Fibroblast of the aortic adventitia (primary cell): ENCODE data around the gene FIGN. TPM values are rescaled to one million over a fixed set of nuclear protein-coding genes. Genes with fewer than 3 reads are reported as not detected.

ENCODE experiments used
- DNase-seq: peaks from one replicate; pipeline ENCODE4 v3.0.0-alpha.2; 2010; ENCODE audit warnings: low read depth
- H3K4me3 ChIP-seq: 2 replicates; pipeline ENCODE4 v1.5.1; 2011; ENCODE audit warnings: low read depth, mild to moderate bottlenecking, control low read depth, low read length, moderate library complexity
- CTCF ChIP-seq: IDR thresholded peaks from 2 replicates; pipeline ENCODE4 v1.5.1; 2011; ENCODE audit warnings: mild to moderate bottlenecking, low read length, control low read depth, inconsistent platforms; ENCODE audit not compliant: insufficient read depth
- total RNA-seq: library from RNA; depleted of rRNA; stranded (reverse); fragments of >200 nt; gene quantifications from 2 replicates; pipeline ENCODE4 v1.2.3, GENCODE V29; 2012; ENCODE audit warnings: low replicate concordance

Gene FIGN
- total RNA-seq, 1 donor, result 4.1 TPM

DNA sequence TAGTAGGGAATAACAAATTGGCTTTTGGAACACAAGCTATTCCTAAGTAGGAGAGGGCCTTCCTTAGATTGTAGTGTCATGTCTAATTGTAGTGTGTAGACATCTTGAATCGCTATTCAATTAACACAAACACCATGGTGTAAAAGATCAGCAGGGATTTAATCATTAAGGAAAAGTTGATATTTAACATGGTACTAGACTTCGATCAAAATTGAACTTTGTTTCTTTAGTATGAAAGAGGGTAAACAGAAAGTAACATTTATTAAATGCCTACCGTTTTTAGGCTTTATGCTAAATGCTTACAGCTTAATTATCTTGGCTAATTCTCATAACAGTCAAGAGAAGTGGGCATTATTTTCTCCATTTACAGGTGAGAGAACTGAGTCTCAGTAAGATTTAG is 37.5 kb upstream of the FIGN start:
- TF ChIP-seq CTCF, result no peak
- H3K4me3 ChIP-seq, result no peak overlapping the region
- no peak for DNase-seq

- no peak overlapping the region for H3K4me3 ChIP-seq
- no peak for TF ChIP-seq CTCF
- DNase-seq, result no peak
Observed at GRCh38 chr2:163771596-163771995, 35.8 kb upstream of the FIGN start.

GRCh38 chr2:163768881-163769695 is 33.3 kb upstream of the FIGN start:
- DNase-seq, result no peak
- TF ChIP-seq CTCF, result no peak
- H3K4me3 ChIP-seq, result no peak overlapping the region

DNA sequence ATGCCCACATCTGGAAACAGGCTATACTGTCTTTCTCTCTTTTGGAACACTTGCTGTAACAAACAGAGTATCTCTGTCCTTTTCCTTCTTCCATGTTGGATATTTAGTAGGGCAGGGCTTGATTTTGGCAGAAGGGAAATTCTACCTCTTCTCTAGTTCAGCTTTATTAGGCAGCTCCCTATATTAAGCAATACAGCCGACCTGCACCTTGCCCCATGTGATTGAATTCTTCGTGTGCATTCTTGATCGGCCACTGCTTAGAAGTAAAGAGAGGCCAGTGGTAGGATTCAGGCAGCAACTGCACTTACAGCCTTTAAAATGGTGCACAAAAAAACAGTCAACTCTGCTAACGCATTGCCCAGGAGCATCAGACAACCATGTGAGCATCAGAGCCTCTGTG is 31.3 kb upstream of the FIGN start:
- TF ChIP-seq CTCF, result no peak
- DNase-seq, result no peak
- no peak overlapping the region for H3K4me3 ChIP-seq

- H3K4me3 ChIP-seq, result no peak overlapping the region
- no peak for TF ChIP-seq CTCF
- no peak for DNase-seq
Observed at GRCh38 chr2:163764566-163764965, 28.8 kb upstream of the FIGN start.

GRCh38 chr2:163759013-163759412 is 23.2 kb upstream of the FIGN start:
- H3K4me3 ChIP-seq, result no peak overlapping the region
- TF ChIP-seq CTCF, result no peak
- no peak for DNase-seq

- no peak for DNase-seq
- H3K4me3 ChIP-seq, result no peak overlapping the region
- no peak for TF ChIP-seq CTCF
Observed at GRCh38 chr2:163757814-163758213, 22.0 kb upstream of the FIGN start.
